ENCODE data around the gene PRPH.
"Not testable (repeated sequence)": the region's sequence is repeated elsewhere in the genome, so short reads cannot be mapped to it uniquely, and the experiment has no call there.

Gene PRPH

DNA sequence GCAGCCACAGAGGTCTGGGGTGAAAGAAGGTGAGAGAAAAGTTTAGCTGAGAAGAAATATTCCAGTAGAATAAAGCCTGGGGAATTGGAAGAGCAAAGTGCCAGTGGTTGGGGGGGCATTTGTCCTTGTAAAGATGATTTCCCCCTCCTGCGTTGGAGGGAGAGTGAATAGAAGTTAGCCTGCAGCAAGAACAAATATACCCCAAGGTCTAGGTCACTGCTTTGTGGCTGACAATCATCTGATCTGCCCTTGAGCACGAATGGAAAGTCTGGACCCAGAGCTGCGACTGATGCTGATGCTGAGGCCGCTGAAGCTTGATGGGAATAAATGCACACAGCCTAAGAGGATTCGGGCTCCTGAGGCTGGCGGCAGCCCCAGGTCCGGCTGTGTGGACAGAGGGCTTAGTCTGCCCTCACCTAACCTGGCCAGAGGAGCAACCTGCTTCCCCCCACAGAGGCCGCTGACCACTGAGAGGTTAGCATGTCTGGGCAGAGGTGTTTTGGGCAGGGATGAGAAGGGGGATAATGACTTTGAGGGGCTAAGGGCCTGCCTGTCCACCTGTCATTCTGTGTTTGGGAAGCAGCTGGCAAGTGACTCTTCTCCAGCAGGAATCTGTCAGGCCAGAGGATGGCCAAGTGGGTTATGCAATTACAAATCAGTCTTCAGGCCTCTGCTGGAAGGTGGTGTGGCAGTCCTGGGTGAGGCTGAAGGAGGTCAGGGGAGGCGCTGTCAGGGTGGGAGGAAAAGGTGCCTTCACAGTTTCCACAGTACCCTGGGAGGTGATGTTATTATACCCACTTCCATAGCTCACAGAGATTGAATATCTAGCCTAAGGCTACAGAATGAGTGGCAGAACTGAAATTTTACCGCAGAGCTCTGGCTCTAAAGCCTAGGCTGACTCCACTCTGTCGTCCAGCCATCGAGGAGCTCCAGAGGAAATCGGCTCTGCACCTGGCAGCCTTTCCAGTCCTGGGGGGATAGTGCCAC, 18.4 kb upstream of the PRPH start:
- no peak for DNase-seq (ENCODE audit: low spot score)

DNA sequence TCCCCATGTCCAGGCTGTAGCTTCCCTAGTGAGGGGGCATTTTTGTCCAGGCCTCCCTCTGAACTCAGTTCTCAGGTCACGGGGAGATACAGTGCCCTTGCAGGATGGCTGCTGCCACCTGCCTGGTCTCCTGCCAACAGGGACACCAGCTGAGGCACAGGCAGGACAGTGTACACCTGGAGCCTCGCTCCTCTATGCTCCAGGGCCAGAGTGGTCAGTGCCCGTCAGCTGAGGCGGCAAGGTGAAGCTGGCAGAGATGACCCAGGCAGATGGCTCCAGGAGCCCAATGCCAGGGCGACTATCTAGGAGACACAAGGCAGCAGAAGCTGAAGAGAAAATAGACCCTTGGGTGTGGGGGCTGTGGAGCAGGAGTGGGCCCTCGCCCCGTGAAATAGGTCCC, 17.5 kb upstream of the PRPH start:
- no peak for DNase-seq (ENCODE audit: low spot score)

DNA sequence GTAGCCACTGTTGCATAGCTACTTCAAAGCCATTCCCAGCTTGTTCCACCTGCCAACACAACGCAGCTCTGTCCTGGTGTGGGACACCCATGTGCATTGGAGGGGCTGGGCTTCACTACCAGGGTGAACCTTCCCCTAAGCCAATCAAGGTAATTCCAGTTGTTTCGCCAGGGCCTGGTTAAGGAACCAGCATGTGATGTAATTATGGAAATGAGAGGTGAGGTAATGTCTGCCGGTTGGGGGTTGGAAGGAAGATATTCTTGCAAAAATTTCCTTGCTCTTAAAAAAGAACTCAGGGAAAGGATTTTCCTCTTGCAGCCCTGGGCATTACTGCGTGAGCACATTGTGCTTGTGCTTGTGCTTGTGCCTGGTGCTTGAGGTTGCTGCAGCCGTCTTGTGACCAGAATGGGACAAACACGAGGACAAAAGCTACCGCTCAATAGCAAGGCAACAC, 15.2 kb upstream of the PRPH start:
- DNase-seq (ENCODE audit: low spot score): peak; percentile 12

DNA sequence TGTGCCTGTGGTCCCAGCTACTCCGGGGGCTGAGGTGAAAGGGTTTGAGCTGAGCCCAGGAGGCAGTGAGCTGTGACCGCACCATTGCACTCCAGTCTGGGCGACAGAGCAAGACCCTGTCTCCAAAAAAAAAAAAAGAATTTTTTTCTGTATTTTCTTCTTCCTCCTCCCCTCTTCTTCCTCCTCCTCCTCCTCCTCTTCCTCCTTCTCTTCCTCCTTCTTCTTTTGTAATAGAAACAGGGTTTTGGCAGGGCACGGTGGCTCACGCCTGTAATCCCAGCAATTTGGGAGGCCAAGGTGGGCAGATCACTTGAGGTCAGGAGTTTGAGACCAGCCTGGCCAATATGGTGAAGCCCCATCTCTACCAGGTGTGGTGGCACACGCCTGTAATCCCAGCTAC, 14.4 kb upstream of the PRPH start:
- DNase-seq (ENCODE audit: low spot score): not testable (repeated sequence)

DNA sequence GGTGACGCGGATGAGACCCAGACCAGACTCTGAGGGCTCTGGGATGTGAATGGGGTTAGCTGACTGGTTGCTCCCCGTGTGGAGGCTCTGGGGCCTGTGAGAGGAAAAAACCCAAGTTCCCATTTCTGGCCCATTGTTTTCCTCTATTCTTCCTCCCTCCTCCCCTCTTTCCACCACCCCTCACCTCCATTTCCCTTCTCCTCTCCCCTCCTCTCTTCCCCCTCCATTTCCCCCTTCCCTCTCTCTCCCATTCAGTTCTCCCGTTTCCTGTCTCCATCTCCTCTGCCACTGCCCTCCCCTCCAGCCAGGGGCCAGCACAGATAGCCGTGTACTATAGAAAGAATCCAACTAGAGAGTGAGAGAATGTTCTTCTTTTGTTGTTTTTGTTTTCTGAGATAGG, 12.6 kb upstream of the PRPH start:
- peak; percentile 3 for DNase-seq (ENCODE audit: low spot score)

DNA sequence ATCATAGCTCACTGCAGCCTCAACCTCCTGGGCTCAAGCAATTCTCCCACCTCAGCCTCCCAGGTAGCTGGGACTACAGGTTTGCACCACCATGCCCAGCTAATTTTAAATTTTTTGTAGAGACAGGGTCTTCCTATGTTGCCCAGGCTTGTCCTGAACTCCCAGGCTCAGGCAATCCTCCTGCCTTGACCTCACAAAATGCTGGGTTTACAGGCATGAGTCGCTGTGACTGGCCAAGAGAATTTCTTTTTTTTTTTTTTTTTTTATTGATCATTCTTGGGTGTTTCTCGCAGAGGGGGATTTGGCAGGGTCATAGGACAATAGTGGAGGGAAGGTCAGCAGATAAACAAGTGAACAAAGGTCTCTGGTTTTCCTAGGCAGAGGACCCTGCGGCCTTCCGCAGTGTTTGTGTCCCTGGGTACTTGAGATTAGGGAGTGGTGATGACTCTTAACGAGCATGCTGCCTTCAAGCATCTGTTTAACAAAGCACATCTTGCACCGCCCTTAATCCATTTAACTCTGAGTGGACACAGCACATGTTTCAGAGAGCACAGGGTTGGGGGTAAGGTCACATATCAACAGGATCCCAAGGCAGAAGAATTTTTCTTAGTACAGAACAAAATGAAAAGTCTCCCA, 12.1 kb upstream of the PRPH start:
- not testable (repeated sequence) for DNase-seq (ENCODE audit: low spot score)

DNA sequence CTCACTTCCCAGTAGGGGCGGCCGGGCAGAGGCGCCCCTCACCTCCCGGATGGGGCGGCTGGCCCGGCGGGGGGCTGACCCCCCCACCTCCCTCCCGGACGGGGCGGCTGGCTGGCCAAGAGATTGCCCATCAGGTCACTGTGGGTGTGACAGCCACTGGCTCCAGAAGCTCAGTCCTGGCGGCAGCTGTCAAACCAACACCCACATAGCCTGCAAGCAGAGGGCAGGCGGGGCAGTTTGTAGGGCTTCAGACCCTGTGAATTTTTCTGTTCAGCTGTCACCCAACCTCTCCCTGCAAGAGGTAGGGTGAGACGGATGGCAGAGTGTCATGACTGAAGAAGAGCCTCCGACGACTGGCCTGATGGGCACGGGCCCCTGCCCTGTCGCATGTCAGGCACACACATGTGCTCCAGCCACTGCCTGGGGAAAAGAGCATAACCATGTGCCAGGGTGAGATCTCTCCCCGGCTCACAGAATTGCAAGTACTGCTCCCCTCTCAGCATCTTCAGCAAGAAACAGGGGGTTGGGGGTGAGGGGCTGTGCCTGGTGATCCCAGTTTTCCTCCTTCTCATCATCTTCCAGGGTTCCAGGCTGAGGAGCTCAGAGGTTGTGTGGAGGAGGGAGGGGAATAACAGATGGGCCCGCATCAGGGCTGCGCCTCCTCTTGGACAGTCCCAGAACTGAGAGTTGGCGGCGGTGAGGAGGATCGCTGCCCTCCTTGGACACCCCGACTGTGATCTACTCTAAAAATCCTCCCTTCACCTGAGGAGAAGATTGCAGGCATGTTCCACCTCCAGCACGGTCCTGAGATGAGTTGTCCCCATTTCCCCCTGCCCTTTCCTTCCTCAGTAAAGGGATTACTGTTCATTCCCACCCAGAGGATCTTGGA, 11.2 kb upstream of the PRPH start:
- DNase-seq (ENCODE audit: low spot score): peak; percentile 18

DNA sequence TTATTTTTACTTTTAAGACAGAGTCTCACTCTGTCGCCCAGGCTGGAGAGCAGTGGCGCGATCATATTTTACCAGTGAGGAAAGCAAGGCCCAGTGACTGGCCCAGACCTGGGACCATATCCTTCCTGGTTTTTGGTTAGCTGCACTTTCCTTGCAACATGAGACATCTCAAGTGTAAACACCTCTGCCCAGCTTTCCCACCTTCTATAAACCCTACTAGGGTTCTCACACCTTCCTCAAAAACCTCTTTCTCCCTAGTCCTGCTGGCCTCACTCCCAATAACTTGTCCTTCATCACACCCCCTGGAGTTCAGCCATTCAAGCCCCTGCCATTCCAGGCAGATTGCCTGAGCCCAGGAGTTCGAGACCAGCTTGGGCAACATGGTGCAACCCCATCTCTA, 10.3 kb upstream of the PRPH start:
- DNase-seq (ENCODE audit: low spot score): peak; percentile 2

DNA sequence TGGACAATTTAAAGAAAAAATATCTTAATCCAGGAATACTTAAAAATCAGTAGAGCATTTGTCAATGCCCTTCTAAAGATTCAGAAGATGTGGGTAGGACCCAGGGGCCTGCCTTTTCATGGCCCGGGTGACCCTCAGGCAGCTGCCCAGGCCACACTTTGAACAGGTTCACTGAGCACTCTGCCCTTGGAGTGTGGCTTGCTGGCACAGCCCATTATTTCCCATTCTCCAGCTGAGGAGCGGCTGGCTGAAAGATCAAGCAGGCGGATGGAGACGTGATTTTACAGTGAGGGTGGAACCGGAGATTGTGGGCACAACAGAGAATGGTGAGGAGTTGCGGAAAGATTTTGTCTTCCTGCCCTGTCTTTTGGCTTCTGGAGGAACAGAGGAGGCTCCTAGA, 7.1 kb upstream of the PRPH start:
- no peak for DNase-seq (ENCODE audit: low spot score)

DNA sequence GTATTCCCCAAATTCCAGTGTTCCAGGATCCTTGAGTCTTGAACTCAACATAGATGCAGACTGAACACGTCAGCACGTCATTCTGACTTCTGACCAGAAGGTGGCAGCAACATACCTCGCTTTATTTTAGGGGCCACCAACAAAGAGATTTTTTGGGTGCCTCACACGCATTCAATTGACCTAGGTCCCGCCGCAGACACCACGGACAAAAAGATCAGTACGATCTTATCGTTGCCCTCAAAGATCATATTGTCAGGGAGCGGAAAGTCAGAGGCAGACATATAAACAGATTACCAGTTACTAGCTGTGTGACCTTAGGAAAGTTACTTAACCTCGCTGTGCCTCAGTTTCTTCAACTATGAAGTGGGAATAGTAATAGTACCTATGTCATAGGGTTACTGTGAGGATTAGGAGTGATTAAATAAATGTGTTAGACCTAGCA, 6.5 kb upstream of the PRPH start:
- peak; percentile 71 for DNase-seq (ENCODE audit: low spot score)

DNA sequence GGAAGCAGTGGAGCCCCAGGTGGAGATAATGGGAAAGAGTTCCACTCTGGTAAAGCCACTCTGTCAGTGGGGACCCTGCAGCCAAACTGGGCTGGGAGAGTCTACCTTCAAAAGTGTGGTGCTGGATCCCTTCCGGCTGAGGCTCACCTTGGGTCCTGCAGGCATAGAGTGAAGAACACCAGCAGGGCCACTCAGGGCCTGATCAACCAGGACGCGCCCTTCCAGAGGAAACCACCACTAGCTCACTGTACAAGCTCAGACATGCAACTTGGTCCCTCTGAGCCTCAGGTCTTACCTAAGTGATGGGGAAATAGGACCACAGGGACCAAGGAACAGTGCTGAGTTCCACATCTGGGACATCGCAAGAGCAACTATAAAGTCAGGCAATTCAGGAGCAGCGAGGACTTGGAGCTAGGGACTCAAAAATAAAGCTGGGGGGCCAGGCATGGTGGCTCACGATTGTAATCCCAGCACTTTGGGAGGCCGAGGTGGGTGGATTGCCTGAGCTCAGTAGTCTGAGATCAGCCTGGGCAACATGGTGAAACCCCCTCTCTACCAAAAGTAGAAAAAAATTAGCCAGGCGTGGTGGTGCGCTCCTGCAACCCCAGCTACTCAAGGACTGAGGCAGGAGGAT, 5.9 kb upstream of the PRPH start:
- DNase-seq (ENCODE audit: low spot score): peak; percentile 8

DNA sequence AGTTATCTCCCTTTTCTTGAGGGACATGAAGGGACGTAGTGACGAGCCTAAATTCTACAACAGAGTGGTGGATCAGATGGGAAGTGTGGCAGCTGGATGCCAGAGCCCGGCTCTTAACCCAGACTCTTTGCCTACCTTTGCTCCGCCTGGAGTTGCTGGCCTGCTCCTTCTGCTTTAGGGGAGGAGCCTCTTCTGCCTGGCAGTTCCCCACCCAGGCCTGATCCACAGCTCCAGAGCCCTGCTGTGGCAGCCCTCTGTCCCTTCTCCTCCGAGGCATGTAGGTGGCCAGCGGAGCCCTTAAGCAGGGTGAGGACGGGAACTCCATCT, 2.3 kb upstream of the PRPH start:
- no peak for DNase-seq (ENCODE audit: low spot score)

DNA sequence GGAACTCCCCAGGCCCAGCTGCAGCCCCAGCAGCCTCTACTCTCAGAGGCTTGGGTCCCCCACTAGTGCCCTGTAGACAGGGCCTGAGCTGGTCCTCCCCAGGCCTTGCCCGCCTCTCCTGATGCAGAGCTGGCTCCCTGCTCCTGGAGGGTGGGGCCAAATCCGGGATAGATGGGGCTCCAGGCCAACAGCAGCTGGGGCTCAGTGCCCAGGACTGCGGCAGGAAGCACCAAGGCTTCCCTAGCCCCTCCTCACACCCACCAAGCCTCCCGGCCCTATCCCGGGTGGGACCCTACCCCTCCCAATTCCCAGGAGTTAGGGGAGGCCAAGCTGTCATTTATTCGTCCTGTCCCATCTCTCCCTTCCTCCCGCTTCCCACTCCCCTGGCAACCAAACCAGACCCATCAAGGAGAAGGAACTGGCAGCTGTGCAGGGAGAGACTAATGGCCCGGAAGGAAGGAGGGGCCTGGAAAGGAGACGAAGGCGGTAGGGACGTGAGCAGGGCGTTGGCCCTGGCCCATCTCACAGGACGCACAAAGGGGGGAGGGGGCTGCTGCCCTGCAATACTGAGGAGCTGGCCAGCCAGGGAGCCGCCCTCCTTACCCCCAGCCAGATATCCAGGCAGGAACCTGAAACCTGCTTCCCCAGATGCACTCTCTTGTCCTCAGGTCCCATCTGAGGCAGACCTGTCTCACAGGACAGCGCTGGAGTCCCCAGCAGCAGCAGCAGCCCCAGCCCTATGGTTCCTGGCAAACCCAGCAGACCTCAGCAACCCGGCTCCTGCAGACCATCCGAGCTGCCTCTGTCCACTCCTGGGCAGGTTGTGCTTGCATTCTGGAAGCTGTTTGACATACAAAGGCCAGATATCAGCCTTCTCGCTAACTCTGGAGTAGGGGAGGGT, 1.6 kb upstream of the PRPH start:
- DNase-seq (ENCODE audit: low spot score): no peak

DNA sequence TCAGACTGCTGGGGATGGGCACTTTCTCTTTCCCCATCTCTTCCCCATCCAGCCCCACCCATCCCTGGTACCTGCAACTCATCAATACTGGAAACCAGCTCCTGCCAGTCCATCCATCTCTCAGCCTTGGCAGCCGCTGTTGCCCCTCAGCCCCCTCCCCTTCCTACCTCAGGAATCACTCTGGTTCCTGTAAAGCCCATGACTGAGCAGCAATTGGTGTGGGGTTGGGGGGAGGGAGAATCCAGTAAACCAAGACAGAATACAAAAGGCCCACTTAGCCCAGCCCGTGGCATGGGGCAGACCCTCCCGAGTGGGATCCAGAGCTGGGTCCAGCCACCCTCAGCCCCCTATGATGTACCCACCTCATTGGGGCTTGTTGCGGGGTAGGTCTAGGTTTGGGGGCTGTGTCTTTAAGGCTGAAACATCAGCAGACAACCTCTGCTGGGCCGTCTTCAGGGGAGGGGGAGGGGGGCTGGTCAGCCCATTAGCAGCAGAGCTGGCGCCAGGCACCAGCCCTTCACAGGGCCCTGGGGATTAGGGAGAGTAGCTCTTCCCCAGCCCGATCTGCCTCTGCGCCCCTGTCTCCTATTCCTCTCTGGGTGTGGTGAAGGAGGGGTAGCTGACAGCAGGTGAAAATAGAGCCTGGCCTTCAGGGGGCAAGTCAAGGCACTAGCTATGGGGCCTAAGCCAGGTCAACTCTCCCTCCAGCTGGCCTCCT, 702 bp upstream of the PRPH start:
- no peak for DNase-seq (ENCODE audit: low spot score)

DNA sequence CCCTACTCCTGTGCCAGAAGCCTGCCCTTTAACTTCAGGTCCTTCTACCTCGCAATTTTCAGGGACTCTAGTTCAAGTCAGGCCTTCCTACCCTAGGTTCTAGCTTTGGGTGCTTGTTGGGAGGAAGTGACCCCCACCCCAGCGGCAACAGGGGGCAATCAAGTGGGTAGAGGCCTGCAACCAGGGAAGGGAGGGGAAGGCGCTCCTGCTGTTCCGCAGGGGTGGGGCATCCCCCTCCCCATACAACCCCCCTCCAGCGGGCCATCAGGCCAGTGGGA, 204 bp upstream of the PRPH start:
- no peak for DNase-seq (ENCODE audit: low spot score)

DNA sequence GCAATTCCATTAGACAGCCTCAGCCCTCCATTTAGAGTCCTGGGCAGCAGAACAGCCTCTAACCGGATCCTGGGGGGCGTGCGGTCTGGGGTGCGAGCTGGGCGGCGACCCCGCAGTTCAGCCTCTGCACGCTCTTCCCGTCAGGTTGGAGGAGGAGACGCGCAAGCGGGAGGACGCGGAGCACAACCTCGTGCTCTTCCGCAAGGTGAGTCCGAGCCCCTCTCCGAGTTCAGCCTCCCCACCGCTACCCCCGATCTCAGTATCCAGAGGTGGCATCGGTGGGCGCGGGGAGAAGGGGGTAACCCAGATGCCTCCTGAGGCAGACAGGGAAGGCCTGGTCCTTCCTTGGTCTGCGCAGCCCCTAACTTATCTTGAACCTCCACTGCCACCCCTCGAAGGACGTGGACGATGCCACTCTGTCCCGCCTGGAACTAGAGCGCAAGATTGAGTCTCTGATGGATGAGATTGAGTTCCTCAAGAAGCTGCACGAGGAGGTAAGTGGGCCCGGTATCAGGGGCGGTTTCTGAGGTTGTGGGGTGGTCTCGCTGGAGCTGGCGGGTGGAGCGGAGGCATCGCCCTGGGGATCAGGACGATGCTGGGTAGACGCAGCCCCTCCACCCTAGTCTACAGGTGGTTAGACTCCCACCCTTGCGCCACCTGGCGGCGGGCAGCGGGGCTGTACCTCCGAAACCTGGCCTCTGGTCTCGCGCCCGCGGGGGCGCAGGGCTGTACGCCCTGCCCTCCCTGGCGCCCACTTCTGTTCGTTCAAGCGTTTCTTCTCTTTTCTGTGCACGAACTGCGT, 1.3 kb downstream of the PRPH start:
- peak; percentile 97 for DNase-seq (ENCODE audit: low spot score)

DNA sequence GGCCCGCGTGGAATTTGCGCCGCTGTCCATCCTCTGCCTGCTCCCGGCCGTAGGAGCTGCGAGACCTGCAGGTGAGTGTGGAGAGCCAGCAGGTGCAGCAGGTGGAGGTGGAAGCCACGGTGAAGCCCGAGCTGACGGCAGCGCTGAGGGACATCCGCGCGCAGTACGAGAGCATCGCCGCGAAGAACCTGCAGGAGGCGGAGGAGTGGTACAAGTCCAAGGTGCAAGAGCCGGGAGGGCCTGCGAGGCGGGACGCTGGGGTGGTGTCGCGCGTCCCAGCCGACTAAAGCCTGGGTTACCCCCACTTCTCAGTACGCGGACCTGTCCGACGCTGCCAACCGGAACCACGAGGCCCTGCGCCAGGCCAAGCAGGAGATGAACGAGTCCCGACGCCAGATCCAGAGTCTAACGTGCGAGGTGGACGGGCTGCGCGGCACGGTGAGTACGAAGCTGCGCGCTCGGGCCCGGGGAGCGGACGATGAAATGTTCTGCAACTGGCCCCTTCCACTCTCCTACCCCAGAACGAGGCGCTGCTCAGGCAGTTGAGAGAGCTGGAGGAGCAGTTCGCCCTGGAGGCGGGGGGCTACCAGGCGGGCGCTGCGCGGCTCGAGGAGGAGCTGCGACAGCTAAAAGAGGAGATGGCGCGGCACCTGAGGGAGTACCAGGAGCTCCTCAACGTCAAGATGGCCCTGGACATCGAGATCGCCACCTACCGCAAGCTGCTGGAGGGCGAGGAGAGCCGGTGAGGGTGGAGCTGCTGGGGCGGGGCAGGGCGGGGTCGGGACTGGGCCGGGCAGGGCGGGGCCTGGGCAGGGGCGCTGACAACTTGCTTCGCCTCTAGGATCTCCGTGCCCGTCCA, 2.1 kb downstream of the PRPH start:
- DNase-seq (ENCODE audit: low spot score): peak; percentile 86

DNA sequence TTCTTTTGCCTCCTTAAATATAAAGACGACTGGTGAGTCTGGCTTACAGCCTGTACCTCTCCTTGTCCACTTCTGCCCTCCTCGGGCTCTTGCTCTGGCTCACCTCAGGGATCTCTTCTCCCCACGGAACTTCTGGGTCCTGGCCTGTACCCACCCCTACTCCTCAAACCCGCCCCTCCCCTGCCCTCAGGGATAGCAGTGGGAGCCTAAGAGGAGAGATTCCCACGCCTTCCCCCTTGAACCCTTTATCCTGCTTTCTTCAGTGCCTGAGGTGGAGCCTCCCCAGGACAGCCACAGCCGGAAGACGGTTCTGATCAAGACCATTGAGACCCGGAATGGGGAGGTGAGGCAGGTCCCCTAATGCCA, 2.7 kb downstream of the PRPH start:
- no peak for DNase-seq (ENCODE audit: low spot score)

DNA sequence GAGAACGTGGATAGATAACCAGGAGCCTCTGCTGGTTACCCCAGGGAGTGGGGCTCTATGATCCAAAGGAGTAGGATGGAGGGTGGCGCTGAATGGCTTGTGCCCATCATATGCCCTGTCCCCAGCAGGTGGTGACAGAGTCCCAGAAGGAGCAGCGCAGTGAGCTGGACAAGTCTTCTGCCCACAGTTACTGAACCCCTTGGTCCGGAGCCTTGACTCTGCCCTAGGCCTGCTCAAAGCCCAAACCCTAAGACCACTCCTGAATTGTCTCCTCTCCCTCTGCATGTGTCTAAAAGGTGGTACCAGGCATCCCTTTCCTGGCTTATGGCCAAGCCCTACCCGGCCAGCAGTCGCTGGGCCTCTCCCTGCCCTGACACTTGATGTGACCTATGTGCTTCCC, 3.2 kb downstream of the PRPH start:
- peak; percentile 44 for DNase-seq (ENCODE audit: low spot score)
